ENCODE data around the gene C16orf95.
A peak's percentile ranks its signal among the peaks of the same experiment; 100 is the strongest.

GRCh38 chr16:87316923-87317749 lies at the start of gene C16orf95:
- peak; percentile 51 to 67 (median 58) for TF ChIP-seq CTCF (IDR thresholded peaks at IDR 0.05)
- TF ChIP-seq POLR2A (IDR thresholded peaks at IDR 0.05) = peak; percentile 88

Data from right lobe of liver (tissue), 4 donors.